ENCODE results near the gene NOTUM. TPM values are rescaled to one million over a fixed set of nuclear protein-coding genes. Genes with fewer than 3 reads are reported as not detected.
"Not testable (repeated sequence)": the region's sequence is repeated elsewhere in the genome, so short reads cannot be mapped to it uniquely, and the experiment has no call there.

Gene NOTUM
- polyA plus RNA-seq, 2 of the 4 experiments (the other 2 are of a cell fraction) = 0.06 to 0.92 TPM

GRCh38 chr17:81983639-81984373 is 22.8 kb upstream of the NOTUM start:
- H3K4me1 ChIP-seq = peaks cover 2% of the 10 kb centered on the region; the same call in 1 of the 3 replicates
- TF ChIP-seq KDM1A (IDR thresholded peaks at IDR 0.05; ENCODE audit: low read depth) (no peak), CHD4 (IDR thresholded peaks at IDR 0.05; ENCODE audit: borderline replicate concordance) (no peak), HMGXB4 (CRISPR knock-in tag; IDR thresholded peaks at IDR 0.05; ENCODE audit: borderline replicate concordance) (no peak), JUNB (IDR thresholded peaks at IDR 0.05) (no peak), MAX (IDR thresholded peaks at IDR 0.05) (no peak), HOXB13 (CRISPR knock-in tag; IDR thresholded peaks at IDR 0.05; ENCODE audit: low read depth) (no peak), FOSL2 (IDR thresholded peaks at IDR 0.05) (no peak), FOSL2 (CRISPR knock-in tag; IDR thresholded peaks at IDR 0.05) (no peak)
- H3K9me3 ChIP-seq = no peaks in the 10 kb centered on the region
- FAIRE-seq = no peak
- ChIA-PET POLR2A (interaction anchor here (0.6 kb wide), 1 partner anchor 20 kb away, joined by 3 read pairs; no protein-coding TSS in a partner anchor), CTCF (interaction anchor here (1.0 to 5.9 kb wide), 5 partner anchors 24 to 56 kb away, joined by 3 to 45 read pairs (median 8); partner anchors contain the start of genes CENPX, LRRC45, MAFG and NOTUM)
- no peak overlapping the region for H3K4me2 ChIP-seq
- no peak overlapping the region for H3K27ac ChIP-seq
- no peak for DNase-seq (ENCODE audit: low read depth in 1 of 2, low spot score in 1 of 2)
- no peak for ATAC-seq
- 91% methylated on average over 26 of the region's 26 CpGs for WGBS (ENCODE audit: missing lambda C conversion rate)
- H3K4me3 ChIP-seq = no peak overlapping the region

GRCh38 chr17:81983011-81983638 is 22.1 kb upstream of the NOTUM start:
- Histone ChIP-seq H3K4me3 (no peak overlapping the region), H3K4me2 (no peak overlapping the region), H3K27ac (no peak overlapping the region), H3K9me3 (no peaks in the 10 kb centered on the region), H3K4me1 (peaks cover 7% of the 10 kb centered on the region; the same call in 2 of the 3 replicates)
- DNase-seq (ENCODE audit: low read depth in 1 of 2, low spot score in 1 of 2) (no peak), FAIRE-seq (no peak), ATAC-seq (no peak)
- WGBS (ENCODE audit: missing lambda C conversion rate) = 96% methylated on average over 35 of the region's 35 CpGs
- CTCF ChIA-PET = interaction anchor here (1.0 to 5.9 kb wide), 6 partner anchors 21 to 55 kb away, joined by 3 to 45 read pairs (median 7); partner anchors contain the start of genes CENPX, LRRC45, MAFG and NOTUM
- POLR2A ChIA-PET = no interaction called here
- no peak for TF ChIP-seq RARB (CRISPR knock-in tag; IDR thresholded peaks at IDR 0.05)
- no peak for TF ChIP-seq TFCP2L1 (CRISPR knock-in tag; IDR thresholded peaks at IDR 0.05)
- TF ChIP-seq ZSCAN20 (CRISPR knock-in tag; IDR thresholded peaks at IDR 0.05) = no peak
- TF ChIP-seq CBX2 (IDR thresholded peaks at IDR 0.05; ENCODE audit: borderline replicate concordance, low read depth) = no peak
- TF ChIP-seq E2F6 (IDR thresholded peaks at IDR 0.05; ENCODE audit: borderline replicate concordance, low read depth) = no peak
- TF ChIP-seq FOSB (CRISPR knock-in tag; IDR thresholded peaks at IDR 0.05) = no peak
- no peak for TF ChIP-seq TP53 (CRISPR knock-in tag; IDR thresholded peaks at IDR 0.05)
- no peak for TF ChIP-seq HOXA7 (CRISPR knock-in tag; IDR thresholded peaks at IDR 0.05)
- no peak for TF ChIP-seq BHLHE40 (IDR thresholded peaks at IDR 0.05; ENCODE audit: low read depth, low read length)
- TF ChIP-seq FOSL2 (IDR thresholded peaks at IDR 0.05) = no peak
- TF ChIP-seq FOSL2 (CRISPR knock-in tag; IDR thresholded peaks at IDR 0.05) = no peak
- TF ChIP-seq EP300 (IDR thresholded peaks at IDR 0.05) = no peak
- no peak for TF ChIP-seq KDM1A (IDR thresholded peaks at IDR 0.05; ENCODE audit: low read depth)
- TF ChIP-seq MAFK (IDR thresholded peaks at IDR 0.05; ENCODE audit: partially characterized antibody) = no peak
- no peak for TF ChIP-seq CBX8 (IDR thresholded peaks at IDR 0.05)

GRCh38 chr17:81981511-81981910 is 20.5 kb upstream of the NOTUM start:
- H3K4me3 ChIP-seq; FAIRE-seq; H3K9me3 ChIP-seq; H3K27ac ChIP-seq; H3K4me2 ChIP-seq; POLR2A ChIA-PET; ATAC-seq; DNase-seq (ENCODE audit: low read depth in 1 of 2, low spot score in 1 of 2): not testable (repeated sequence)
- 98% methylated on average over 12 of the region's 12 CpGs for WGBS (ENCODE audit: missing lambda C conversion rate)
- H3K4me1 ChIP-seq = peaks cover 11% of the 10 kb centered on the region
- CTCF ChIA-PET = interaction anchor here (0.9 to 5.9 kb wide), 5 partner anchors 10 to 49 kb away, joined by 3 to 45 read pairs (median 4); partner anchors contain the start of genes CENPX and LRRC45
